GM23338 (cell line): ENCODE data around the gene PRPSAP1.
A peak's percentile ranks its signal among the peaks of the same experiment; 100 is the strongest.

Source experiments
- CREB1 ChIP-seq: fragments of 250-450 bp; sonication (Bioruptor Pico); IDR thresholded peaks from 2 replicates; pipeline ENCODE4 v1.5.0; 2020; ENCODE audit warnings: low read depth, mild to moderate bottlenecking, moderate library complexity
- CTCF ChIP-seq, 2 experiments: fragments of 200-600 bp in 1 of 2; sonication (generic) in 1 of 2; conservative IDR thresholded peaks; 2 replicates each; pipeline versions ENCODE4 v1.5.1 to v1.6.1; 2016 to 2017; ENCODE audit warnings: antibody characterized with exemption in 2 of 2, low read depth in 2 of 2, mild to moderate bottlenecking in 2 of 2, moderate library complexity in 1 of 2
- ETS1 ChIP-seq: IDR thresholded peaks from 2 replicates; pipeline ENCODE4 v1.6.1; 2016; ENCODE audit warnings: antibody characterized with exemption
- EZH2 ChIP-seq: fragments of 200-600 bp; sonication (generic); IDR thresholded peaks from one replicate; pipeline ENCODE4 v1.8.0; 2017; ENCODE audit warnings: antibody characterized with exemption, mild to moderate bottlenecking, low read depth; ENCODE audit not compliant: unreplicated experiment
- EZH2phosphoT487 ChIP-seq: fragments of 200-600 bp; sonication (generic); IDR thresholded peaks from one replicate; pipeline ENCODE4 v1.8.1; 2018; ENCODE audit warnings: antibody characterized with exemption; ENCODE audit not compliant: unreplicated experiment
- POLR2AphosphoS5 ChIP-seq: IDR thresholded peaks from 2 replicates; pipeline ENCODE4 v1.6.1; 2016; ENCODE audit warnings: antibody characterized with exemption, low read depth
- REST ChIP-seq: IDR thresholded peaks from one replicate; pipeline ENCODE4 v1.6.1; 2018; ENCODE audit warnings: antibody characterized with exemption; ENCODE audit not compliant: unreplicated experiment

- TF ChIP-seq POLR2AphosphoS5 (peak; percentile 94), CTCF (conservative IDR thresholded peaks at IDR 0.05; ENCODE audit: low read depth in 2 of 2) (no peak), EZH2phosphoT487 (no peak), EZH2 (no peak), CREB1 (CRISPR knock-in tag) (0 out of 2 replicates have a peak, but pooled peaks have one; percentile 31), REST (peak; percentile 17), ETS1 (peak; percentile 74)
Observed at GRCh38 chr17:76353599-76354316, at the start of gene PRPSAP1.
